Activated T-cell treated with anti-CD3 and anti-CD28 coated beads for 24 hours (primary cell): ENCODE measurements around the gene NEK10.
A peak's percentile ranks its signal among the peaks of the same experiment; 100 is the strongest.
"Not testable (repeated sequence)": the region's sequence is repeated elsewhere in the genome, so short reads cannot be mapped to it uniquely, and the experiment has no call there.

Source experiments
- DNase-seq: peaks from one replicate; pipeline ENCODE4 v3.0.0-alpha.2; 2020; ENCODE audit warnings: low read depth

NEK10 gene, protein sequence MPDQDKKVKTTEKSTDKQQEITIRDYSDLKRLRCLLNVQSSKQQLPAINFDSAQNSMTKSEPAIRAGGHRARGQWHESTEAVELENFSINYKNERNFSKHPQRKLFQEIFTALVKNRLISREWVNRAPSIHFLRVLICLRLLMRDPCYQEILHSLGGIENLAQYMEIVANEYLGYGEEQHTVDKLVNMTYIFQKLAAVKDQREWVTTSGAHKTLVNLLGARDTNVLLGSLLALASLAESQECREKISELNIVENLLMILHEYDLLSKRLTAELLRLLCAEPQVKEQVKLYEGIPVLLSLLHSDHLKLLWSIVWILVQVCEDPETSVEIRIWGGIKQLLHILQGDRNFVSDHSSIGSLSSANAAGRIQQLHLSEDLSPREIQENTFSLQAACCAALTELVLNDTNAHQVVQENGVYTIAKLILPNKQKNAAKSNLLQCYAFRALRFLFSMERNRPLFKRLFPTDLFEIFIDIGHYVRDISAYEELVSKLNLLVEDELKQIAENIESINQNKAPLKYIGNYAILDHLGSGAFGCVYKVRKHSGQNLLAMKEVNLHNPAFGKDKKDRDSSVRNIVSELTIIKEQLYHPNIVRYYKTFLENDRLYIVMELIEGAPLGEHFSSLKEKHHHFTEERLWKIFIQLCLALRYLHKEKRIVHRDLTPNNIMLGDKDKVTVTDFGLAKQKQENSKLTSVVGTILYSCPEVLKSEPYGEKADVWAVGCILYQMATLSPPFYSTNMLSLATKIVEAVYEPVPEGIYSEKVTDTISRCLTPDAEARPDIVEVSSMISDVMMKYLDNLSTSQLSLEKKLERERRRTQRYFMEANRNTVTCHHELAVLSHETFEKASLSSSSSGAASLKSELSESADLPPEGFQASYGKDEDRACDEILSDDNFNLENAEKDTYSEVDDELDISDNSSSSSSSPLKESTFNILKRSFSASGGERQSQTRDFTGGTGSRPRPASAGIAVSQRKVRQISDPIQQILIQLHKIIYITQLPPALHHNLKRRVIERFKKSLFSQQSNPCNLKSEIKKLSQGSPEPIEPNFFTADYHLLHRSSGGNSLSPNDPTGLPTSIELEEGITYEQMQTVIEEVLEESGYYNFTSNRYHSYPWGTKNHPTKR

DNA sequence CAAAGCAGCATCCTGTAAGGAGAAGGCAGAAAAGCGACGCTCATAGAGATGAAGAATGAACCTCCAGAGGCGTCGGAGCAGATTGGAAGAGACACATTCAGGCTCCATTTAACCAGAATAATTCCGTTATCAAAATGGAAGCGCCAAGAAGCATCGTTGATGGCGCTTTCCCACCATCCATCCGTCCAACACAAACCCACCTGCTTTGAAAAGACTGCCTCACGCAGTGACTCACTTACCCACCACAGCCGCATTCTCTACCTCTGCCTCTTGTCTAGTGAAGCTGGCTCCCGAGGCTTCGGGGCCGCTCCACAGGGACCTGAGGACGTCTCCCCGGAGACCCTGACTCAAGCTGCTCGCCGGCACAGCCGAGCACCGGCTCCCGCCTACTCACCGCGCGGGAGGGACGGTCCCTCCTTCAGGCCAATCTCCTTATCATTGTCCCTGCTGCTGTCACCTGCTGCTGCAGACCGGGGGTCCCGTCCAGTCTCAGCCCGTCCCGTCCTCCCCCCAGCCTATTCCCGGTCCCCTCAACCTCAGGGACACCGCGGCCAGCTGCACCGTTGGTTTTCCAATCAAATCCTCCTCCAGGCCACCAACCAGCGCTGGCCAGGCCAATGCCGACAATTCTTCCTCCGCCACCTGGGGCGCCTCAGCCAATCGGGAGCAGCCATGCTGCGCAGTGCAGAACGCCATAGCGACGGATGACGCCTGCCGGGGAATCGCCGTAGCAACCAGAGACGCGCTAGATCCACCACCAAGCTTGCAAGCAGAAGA lies at the start of gene NEK10:
NEK10 (minus strand) TSS at position 553 of the 777 bp plus-strand sequence. CDS start 16,501 bp downstream, outside the sequence.
- DNase-seq: peak; percentile 87

DNA sequence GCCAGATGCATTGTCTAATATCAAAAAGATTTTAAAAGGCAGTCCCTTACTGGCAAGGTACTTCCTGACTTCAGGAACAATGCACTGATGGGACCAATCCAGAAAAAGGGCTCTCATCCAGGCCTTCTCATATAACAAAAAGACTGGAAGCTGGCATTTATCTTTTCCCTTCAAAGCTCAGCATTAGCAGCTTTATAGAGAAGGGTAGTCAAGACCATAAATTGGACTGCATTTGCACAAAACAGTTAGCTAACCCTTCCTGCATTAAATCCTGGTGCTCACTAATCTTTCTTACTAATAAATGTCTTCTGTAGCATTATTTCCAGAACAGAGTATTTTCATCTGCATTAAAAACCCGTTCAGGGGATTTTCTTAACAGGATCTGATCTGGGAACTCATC lies 46.0 kb upstream of the NEK10 start:
- no peak for DNase-seq

DNA sequence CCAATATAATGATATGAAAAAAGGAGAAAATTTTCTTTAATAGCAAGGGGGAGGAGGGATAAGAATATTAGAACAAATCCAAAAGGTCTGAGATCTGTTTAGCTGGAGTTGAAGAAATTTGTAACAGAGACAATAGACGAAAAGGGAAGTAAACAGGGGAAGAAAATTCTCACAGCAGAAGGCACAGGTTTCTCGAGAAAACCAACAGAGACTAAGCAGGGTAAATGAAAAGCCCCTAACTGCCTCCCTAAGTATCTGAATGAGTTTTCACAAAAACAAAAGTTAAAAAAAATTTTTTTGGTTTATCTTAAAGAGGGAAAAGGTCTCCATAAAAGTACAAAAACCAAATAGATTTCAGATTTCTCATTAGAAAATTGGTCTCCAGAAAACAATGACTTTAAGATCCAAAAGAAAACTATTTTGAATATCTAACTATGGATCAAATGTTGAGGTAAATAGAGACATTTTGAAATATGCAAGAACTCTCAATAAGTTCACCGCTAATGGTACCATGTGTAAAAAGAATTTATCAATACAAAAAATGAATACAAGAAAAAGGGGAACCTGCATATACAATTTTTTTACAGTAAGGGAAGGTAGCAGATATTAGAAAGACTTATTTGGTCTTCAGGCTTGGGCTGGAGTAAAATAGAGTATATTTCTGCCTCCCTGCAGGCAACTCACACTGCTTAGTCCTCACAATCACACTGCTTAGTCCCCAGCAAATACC lies 23.9 kb upstream of the NEK10 start:
- DNase-seq: no peak

DNA sequence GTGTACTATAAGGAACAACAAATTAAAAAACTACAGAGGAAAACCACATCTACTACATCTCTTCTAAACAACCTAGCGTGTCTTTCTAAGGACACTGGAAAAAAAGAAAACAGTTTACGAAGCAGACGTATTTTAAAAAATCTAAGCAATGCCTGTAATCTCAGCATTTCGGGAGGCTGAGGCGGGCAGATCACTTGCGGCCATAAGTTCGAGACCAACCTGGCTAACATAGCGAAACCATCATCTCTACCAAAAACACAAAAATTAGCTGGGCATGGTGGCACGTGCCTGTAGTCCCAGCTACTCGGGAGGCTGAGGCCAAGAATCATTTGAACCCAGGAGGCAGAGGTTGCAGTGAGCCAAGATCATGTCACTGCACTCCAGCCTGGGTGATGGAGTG lies 23.2 kb upstream of the NEK10 start:
- DNase-seq: not testable (repeated sequence)

DNA sequence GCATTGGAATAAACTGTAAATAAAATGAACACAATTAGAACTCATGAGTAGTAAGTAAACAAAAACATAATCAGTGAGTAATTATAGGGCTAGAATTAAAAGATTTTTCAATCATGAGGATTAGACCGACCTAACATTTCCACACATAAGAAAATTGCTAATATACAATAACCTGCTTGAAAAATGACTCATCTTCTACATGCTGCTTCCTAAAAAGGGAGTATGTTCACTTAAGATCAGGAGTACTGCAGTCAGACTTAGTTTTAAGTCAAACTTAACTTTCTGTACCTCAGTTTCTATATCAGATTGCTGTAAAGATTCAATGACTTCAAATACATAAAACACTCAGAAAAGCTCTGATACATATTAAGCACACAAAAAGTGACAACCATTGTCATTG lies 22.6 kb upstream of the NEK10 start:
- no peak for DNase-seq

DNA sequence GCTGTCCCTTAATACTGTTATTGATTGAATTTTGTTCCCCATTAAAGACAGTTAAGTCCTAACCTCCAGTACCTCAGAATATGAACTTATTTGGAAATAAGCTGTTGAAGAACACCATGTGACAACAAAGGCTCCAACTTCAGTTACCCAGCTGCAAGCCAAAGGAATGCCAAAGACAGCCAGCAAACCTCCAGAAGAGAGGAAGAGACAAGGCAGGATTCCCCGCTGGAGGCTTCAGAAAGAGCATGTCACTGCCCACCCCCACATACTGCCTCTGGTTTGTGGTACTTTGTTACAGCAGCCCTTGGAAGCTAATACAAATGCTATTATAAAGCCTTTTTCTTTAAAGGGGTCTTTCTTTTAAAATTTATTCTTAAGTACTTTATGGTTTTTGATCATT lies 18.4 kb upstream of the NEK10 start:
- no peak for DNase-seq

DNA sequence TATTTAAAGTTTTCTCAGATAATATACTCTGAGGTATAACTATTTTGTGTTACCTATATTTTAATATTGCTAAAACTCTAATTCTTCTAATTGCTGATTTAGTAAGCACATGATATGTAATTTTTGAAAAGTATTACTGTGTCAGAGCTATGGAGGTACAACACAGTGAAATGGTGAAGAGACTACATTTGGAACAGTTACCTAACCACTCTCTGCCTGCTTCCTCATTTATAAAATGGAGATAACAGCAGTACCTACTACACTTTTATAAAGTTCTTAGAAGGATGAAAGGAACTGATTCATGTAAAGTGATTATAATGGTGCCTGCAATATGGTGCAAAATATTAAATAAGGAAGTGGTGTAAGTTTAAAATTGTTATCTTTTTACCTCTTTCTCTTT lies 16.3 kb upstream of the NEK10 start:
- no peak for DNase-seq

DNA sequence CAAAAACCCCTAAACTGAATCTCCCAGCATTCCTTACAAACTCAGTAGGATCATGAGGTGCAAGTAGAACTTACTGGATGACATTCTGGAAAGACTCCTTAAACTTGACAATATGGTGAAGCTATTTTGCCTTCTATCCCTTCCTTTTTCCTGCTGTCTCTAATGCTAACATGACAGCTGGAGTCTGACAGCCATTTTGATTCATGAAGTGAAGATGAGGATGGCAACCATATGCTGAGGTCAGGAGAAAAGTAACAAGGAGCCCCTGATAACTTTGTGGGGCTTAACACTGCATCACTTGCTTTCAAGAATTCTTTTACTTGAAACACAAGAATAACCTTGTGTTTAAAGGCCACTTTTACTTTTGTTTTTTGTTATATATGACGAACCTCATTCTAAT lies 15.0 kb upstream of the NEK10 start:
- DNase-seq: no peak

DNA sequence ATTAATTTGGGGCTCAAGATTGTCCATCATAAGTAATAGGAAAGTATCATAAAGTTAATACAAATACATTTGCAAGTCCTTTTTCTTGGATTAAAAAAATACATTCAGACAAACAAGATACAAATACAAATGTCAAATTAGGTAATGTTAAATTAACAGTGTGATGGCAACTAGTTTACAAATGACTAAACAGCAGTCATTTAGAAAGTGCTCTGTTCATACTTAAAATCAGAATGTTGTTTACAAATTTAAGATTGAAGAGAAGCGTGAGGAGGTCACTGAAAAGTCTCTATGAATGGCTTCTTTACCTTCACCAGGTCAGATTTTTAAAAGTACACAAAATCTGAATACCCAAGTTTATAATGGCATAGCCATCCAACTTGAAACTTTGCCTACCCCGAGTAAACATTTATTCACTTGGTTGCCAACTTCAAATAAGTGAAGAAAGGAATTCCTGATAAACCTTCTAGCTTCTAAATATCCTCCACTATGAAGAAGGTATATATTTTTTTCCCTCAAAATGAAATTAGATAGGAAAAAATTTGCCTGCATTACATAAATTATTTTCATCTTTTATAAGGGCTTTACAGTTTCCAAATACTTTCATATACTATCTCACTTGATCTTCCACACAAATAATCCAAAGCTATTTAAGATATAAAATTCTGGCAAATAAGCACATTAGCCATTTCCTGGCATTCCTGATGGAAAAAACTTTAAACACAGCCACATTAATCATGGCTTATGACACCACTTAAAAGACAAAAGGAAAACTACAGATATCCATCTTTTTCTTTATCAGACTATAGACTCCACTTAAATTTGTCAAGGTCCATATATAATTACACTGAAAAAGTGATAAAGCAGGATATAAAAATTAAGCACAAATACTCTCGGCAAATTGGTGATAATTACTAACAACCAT lies 11.5 kb upstream of the NEK10 start:
- no peak for DNase-seq

DNA sequence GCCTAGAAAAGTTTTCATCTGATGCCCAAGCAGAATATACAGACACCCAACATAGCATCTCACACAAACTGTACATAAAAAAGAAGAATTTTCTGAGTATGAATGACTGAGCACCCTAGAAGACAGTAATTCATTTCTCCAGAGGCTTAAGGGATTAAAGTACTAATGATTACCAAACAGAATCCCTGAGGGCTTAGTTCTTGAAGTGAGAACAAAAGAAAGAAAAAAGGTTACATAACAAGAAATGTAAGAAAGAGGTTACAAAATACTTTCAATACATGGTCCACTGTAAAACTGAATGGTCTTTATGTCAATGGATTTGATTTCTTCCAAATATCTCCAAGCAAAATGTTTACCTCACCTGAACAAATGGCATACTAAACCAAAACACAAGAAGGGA lies 9.1 kb upstream of the NEK10 start:
- no peak for DNase-seq

DNA sequence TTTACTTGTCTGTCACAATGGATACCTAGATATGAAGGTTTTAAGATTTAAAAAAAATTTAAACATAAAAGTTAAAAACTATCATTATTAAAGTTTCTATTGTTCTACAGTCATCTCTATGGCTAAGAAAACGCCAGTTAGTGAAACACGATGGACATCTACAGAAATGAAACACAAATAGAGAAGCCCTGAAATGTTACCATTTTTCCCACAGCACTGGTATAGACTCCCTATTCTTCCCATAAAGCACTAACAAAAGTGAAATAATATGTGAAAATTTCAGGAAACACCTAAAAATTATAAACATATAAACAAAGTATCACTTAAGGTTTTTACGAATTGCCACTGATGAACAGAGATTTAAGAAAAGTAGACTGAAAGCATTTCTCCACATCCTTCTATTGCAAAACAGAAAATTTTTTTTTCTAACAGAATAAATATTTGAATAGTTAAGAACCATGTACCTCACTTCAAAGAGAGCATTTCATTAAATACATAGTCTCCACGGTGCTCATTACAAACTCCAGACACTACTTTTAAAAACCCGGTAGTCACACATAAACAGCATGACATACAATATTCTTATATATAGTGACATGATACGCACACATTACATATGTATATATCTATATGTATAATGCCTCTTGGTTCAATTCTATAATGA lies 7.1 kb upstream of the NEK10 start:
- DNase-seq: no peak

DNA sequence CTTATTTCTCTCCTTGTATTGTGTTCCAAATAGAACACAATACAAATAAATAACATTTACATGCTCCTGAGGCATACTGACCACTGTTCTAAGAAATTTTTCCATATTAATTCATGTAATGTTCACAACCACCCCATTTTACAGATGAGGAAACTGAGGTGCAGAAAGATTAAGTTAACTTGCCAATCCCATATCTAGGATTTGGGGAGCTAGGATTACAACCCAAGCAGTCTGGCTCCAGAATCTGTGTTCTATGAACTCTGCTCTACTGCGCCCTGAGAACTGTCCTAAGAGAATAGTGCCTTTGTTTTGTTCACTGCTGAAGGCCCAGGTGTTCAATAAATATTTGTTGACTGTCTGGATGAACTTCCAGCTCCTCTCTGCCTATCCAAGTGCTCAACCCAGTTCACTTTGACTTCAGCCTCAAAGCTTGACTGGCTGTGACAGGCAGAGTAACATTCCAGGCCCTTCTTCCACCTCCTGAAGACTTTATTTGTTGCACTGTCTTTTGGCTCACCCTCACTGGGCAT lies 3.1 kb downstream of the NEK10 start:
- no peak for DNase-seq

DNA sequence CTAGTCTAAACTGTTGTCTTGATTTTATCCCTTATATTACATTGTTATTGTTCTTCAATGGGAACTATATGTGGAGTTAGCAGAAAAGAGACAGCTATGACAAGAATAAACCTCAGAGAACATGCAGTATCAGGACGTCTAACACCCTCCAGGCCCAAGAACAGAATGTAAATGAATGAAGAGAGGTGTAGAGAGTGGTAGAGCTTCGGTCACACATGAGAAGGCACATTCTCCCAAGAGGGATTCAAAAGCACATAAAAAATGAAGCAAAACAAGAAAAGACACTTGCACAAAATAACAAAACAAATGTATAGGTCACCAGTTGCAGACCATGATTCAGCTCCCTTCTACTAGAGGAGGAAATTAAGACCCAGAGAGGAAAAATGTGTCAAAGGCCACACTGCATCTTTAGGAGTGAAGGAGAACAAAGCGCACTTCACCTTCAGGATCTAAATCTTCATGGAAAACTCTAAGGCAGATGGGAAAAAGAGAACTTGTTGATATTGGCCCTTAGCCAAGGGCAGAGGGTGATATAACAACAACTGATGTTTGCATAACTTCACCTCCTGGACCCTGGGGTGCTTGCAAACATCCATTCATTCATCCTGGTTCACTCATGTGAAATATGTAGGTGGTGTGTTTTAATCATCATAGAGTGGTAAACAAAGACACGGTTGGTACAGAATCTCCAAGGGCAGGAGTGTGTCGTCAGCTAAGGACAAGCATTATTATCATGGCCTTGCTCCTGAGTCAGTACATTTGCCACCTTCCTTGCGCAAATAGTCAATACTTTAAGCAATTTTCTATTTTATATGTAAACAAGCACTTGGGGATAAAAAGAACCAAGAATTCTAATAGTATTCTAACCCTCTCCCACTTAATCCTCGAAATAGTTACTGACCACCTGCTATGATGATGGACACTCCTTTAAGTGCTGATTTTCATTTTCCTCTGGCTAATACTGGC lies 8.8 kb downstream of the NEK10 start:
- no peak for DNase-seq

DNA sequence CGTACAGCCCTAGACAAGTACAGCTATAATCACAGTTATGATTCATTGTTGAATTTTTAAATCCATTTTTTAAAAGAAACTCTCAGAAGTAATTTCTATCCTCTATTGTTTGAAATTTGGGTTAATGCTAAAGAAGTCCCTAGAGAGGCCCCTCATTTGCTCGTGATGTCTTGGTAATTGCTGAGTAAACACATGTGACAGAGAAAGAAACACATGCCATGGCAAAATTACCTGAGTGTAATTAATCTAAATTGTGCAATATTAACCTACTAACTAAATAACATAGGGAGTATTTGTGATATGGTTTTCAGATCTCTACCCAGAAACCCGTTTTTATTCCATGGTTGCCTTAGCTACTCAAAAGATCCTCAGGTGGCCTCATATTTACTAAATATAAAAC lies 10.8 kb downstream of the NEK10 start:
- no peak for DNase-seq

DNA sequence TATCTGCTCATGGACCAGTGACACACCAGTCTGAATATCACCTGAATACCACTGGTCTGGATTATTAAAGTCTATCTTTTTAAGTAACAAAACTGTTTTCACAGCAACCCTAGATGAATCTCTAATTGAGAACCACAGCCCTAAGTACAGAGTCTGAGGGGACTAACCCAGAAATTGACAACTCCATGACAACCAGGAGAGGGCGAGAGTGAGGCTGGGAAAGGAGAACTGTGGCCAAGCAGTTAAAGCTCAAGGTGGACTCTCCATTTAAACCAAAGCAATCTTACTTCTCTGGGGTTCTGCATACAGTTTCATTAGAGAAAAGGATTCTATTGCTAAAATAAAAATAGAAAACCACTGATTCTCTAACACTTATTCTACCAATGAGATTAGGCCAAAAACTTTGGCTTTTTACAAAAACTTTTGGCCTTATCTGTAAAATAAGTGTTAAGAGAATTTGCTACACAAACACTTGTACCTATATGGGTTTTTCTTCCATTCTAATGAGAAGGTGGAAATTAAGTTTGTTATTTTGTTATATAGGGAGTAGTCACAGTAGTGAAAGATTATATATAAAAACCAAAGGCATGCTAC lies 11.4 kb downstream of the NEK10 start:
- DNase-seq: peak; percentile 45

DNA sequence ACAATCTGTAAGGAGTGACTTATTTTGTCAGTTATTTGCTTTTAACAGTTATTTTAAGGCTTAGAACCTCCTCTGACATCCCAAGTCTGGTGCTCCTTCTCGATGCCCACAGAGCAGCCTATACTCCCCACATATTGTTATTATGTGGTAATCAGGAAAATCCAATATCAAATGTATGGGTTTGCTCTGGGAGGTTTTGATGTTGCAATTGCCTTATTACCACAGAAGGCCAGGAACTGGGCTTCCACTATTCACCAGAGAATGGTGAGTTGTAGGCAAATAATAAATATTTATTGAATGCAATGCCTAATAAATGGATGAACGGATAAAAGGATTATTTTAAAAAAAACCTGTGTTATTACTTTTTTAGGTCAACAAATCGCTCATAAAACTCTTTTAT lies 12.2 kb downstream of the NEK10 start:
- DNase-seq: no peak

DNA sequence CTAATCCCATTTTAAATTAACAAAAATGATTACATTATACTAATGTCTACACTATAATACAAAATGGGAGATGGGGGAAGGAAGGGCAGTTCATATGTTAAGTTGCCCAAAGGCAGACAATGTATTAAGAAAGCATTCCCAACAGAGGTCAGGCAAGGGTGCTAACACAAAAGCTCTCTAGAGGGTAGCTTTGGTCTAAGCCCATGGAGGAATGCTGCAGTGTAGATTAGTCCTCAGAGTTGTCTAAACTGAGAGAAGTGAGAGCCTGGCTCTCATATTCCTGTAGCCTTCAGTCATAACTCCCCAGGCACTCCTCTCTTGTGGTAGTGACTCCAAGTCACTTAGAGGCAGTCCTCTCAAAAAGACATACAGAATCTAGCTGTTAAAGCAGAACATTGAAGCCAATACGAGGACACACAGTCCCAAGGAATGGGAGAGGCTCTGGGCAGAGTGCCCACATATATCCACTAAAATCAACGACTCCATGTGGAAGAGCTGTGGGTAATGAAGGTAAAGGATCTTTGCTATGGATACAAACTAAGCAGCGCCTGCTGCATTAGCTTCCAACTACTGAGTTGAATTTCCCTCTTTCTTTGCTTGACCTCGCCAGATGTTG lies 14.5 kb downstream of the NEK10 start:
- no peak for DNase-seq
